22Rv1 (cell line): ENCODE measurements around the gene PMM2.

Source experiments
- CTCF ChIP-seq: fragments of 450-650 bp; IDR thresholded peaks from 2 replicates; pipeline ENCODE4 v1.5.1; 2017; ENCODE audit warnings: mild to moderate bottlenecking
- ZFX ChIP-seq: fragments of 450-650 bp; IDR thresholded peaks from 2 replicates; pipeline ENCODE4 v1.6.1; 2017; ENCODE audit warnings: antibody characterized with exemption, borderline replicate concordance

- TF ChIP-seq CTCF (no peak), ZFX (no peak)
Observed at GRCh38 chr16:8867932-8868415, 70.3 kb downstream of the PMM2 start.
